Astrocyte (in vitro differentiated cells and primary cell): ENCODE results near the gene HECTD2. TPM values are rescaled to one million over a fixed set of nuclear protein-coding genes. Genes with fewer than 3 reads are reported as not detected.
A peak's percentile ranks its signal among the peaks of the same experiment; 100 is the strongest.
"Not testable (repeated sequence)": the region's sequence is repeated elsewhere in the genome, so short reads cannot be mapped to it uniquely, and the experiment has no call there.

Experiments used
- DNase-seq: peaks from one replicate; pipeline ENCODE4 v3.0.0-alpha.2; 2010; ENCODE audit warnings: low read depth
- FAIRE-seq: peaks from 2 replicates; lab custom pipeline; 2011; peaks lifted over from hg19 to GRCh38; lab: Jason Lieb, UNC
- H2AFZ ChIP-seq: 2 replicates; pipeline ENCODE4 v1.6.0; 2012; ENCODE audit warnings: low read depth, low read length, inconsistent platforms
- H3K27ac ChIP-seq: 2 replicates; pipeline ENCODE4 v1.5.1; 2011; ENCODE audit warnings: low read depth, low read length, inconsistent platforms
- H3K27me3 ChIP-seq: 2 replicates; pipeline ENCODE4 v1.6.0; 2011; ENCODE audit warnings: low read length, inconsistent platforms; ENCODE audit not compliant: insufficient read depth
- H3K36me3 ChIP-seq: 2 replicates; pipeline ENCODE4 v1.5.1; 2011; ENCODE audit warnings: low read length, inconsistent platforms; ENCODE audit not compliant: insufficient read depth
- H3K4me1 ChIP-seq: 2 replicates; pipeline ENCODE4 v1.5.1; 2011; ENCODE audit warnings: low read length, inconsistent platforms; ENCODE audit not compliant: insufficient read depth
- H3K4me2 ChIP-seq: 2 replicates; pipeline ENCODE4 v1.6.0; 2012; ENCODE audit warnings: low read length, inconsistent platforms
- H3K4me3 ChIP-seq: 2 replicates; pipeline ENCODE4 v1.5.1; 2011; ENCODE audit warnings: low read depth, mild to moderate bottlenecking, low read length, inconsistent platforms; ENCODE audit not compliant: insufficient read depth
- H3K79me2 ChIP-seq: 2 replicates; pipeline ENCODE4 v1.6.0; 2012; ENCODE audit warnings: mild to moderate bottlenecking, low read length, inconsistent platforms; ENCODE audit not compliant: insufficient read depth
- H3K9ac ChIP-seq: 2 replicates; pipeline ENCODE4 v1.6.0; 2012; ENCODE audit warnings: mild to moderate bottlenecking, low read length, inconsistent platforms
- H3K9me3 ChIP-seq: 2 replicates; pipeline ENCODE4 v1.5.1; 2012; ENCODE audit warnings: low read depth, mild to moderate bottlenecking, low read length, inconsistent platforms; ENCODE audit not compliant: insufficient read depth
- H4K20me1 ChIP-seq: 2 replicates; pipeline ENCODE4 v1.6.0; 2012; ENCODE audit warnings: low read length, inconsistent platforms; ENCODE audit not compliant: insufficient read depth
- H3K27ac Mint-ChIP-seq: one replicate; pipeline ENCODE4 v1.8.0; 2021; ENCODE audit warnings: mild to moderate bottlenecking, mixed read lengths; ENCODE audit not compliant: unreplicated experiment
- H3K27me3 Mint-ChIP-seq: one replicate; pipeline ENCODE4 v1.8.0; 2021; ENCODE audit warnings: low read depth, mixed read lengths; ENCODE audit not compliant: unreplicated experiment
- H3K36me3 Mint-ChIP-seq: one replicate; pipeline ENCODE4 v1.8.0; 2021; ENCODE audit warnings: low read depth, mixed read lengths; ENCODE audit not compliant: unreplicated experiment
- H3K4me1 Mint-ChIP-seq: one replicate; pipeline ENCODE4 v1.8.0; 2021; ENCODE audit warnings: low read depth, mixed read lengths; ENCODE audit not compliant: unreplicated experiment
- H3K4me3 Mint-ChIP-seq: one replicate; pipeline ENCODE4 v1.8.0; 2021; ENCODE audit warnings: mild to moderate bottlenecking, moderate library complexity, mixed read lengths; ENCODE audit not compliant: unreplicated experiment
- H3K9me3 Mint-ChIP-seq: one replicate; pipeline ENCODE4 v1.8.0; 2021; ENCODE audit warnings: mild to moderate bottlenecking, mixed read lengths; ENCODE audit not compliant: unreplicated experiment
- CTCF ChIP-seq: IDR thresholded peaks from 2 replicates; pipeline ENCODE4 v1.5.1; 2011; ENCODE audit warnings: low read depth, mild to moderate bottlenecking, inconsistent platforms, low read length, moderate library complexity; ENCODE audit not compliant: insufficient read depth
- EZH2 ChIP-seq: IDR thresholded peaks from 2 replicates; pipeline ENCODE4 v1.6.1; 2012; ENCODE audit warnings: mild to moderate bottlenecking, low read length, inconsistent platforms; ENCODE audit not compliant: insufficient read depth
- total RNA-seq: library from RNA; stranded (reverse); gene quantifications from 2 replicates; pipeline ENCODE4 v1.2.1, GENCODE V29; 2021

HECTD2 gene
- total RNA-seq, 1 donor from 2014 or later, result 11.9 TPM

GRCh38 chr10:91389636-91390512 lies 20.3 kb upstream of the HECTD2 start:
- peak; percentile 77 for FAIRE-seq
- no peak for TF ChIP-seq EZH2
- peak; percentile 44 for TF ChIP-seq CTCF
- no peak for DNase-seq
- H3K36me3 ChIP-seq, result no peaks in the 10 kb centered on the region
- H3K4me3 Mint-ChIP-seq, result no peak overlapping the region
- H3K27me3 ChIP-seq, result peaks cover 6% of the 10 kb centered on the region
- no peak overlapping the region for H3K27ac Mint-ChIP-seq
- peaks cover 26% of the 10 kb centered on the region for H3K27me3 Mint-ChIP-seq
- no peak overlapping the region for H3K4me3 ChIP-seq
- no peaks in the 10 kb centered on the region for H3K79me2 ChIP-seq
- H3K4me2 ChIP-seq, result peak overlapping the region; percentile 30
- H3K9me3 ChIP-seq, result no peaks in the 10 kb centered on the region
- H3K4me1 Mint-ChIP-seq, result no peaks in the 10 kb centered on the region
- H3K9ac ChIP-seq, result no peak overlapping the region
- H4K20me1 ChIP-seq, result no peaks in the 10 kb centered on the region
- H3K9me3 Mint-ChIP-seq, result no peaks in the 10 kb centered on the region
- no peaks in the 10 kb centered on the region for H3K36me3 Mint-ChIP-seq
- H3K27ac ChIP-seq, result no peak overlapping the region
- H2AFZ ChIP-seq, result no peak overlapping the region
- no peaks in the 10 kb centered on the region for H3K4me1 ChIP-seq

- not testable (repeated sequence) for FAIRE-seq, H3K4me3 ChIP-seq, H3K79me2 ChIP-seq, H3K9me3 ChIP-seq, H3K4me1 ChIP-seq, H3K36me3 Mint-ChIP-seq, H3K9ac ChIP-seq, H4K20me1 ChIP-seq, H3K36me3 ChIP-seq, H3K27ac Mint-ChIP-seq, H3K27me3 ChIP-seq, H3K9me3 Mint-ChIP-seq, H3K27ac ChIP-seq, H3K4me3 Mint-ChIP-seq, H3K4me1 Mint-ChIP-seq, H2AFZ ChIP-seq, DNase-seq, H3K4me2 ChIP-seq
- H3K27me3 Mint-ChIP-seq, result peaks cover 25% of the 10 kb centered on the region
These were observed 19.7 kb upstream of the HECTD2 start for GRCh38 chr10:91390513-91390825.

- FAIRE-seq, result no peak
- H3K4me3 ChIP-seq, result no peak overlapping the region
- H3K36me3 ChIP-seq, result no peaks in the 10 kb centered on the region
- H3K27ac Mint-ChIP-seq, result no peak overlapping the region
- H3K4me1 ChIP-seq, result no peaks in the 10 kb centered on the region
- no peak overlapping the region for H3K9ac ChIP-seq
- H3K9me3 Mint-ChIP-seq, result no peaks in the 10 kb centered on the region
- DNase-seq, result no peak
- H3K27ac ChIP-seq, result no peak overlapping the region
- H4K20me1 ChIP-seq, result no peaks in the 10 kb centered on the region
- H2AFZ ChIP-seq, result no peak overlapping the region
- H3K27me3 Mint-ChIP-seq, result peaks cover 14% of the 10 kb centered on the region
- peaks cover 6% of the 10 kb centered on the region for H3K27me3 ChIP-seq
- H3K36me3 Mint-ChIP-seq, result no peaks in the 10 kb centered on the region
- H3K79me2 ChIP-seq, result no peaks in the 10 kb centered on the region
- H3K9me3 ChIP-seq, result no peaks in the 10 kb centered on the region
- no peak overlapping the region for H3K4me2 ChIP-seq
- H3K4me3 Mint-ChIP-seq, result no peak overlapping the region
- TF ChIP-seq EZH2 (no peak), CTCF (no peak)
- H3K4me1 Mint-ChIP-seq, result no peaks in the 10 kb centered on the region
These were observed 18.2 kb upstream of the HECTD2 start for GRCh38 chr10:91391920-91392319.
